GM18519 (cell line): ENCODE results near the gene TCEAL8.

Experiments
- ATAC-seq: cut with Tn5 transposase; IDR thresholded peaks from one replicate; pipeline ENCODE4 v1.9.1; 2021; ENCODE audit warnings: mild to moderate bottlenecking, moderate library complexity; ENCODE audit not compliant: unreplicated experiment, low FRiP score

Gene TCEAL8

DNA sequence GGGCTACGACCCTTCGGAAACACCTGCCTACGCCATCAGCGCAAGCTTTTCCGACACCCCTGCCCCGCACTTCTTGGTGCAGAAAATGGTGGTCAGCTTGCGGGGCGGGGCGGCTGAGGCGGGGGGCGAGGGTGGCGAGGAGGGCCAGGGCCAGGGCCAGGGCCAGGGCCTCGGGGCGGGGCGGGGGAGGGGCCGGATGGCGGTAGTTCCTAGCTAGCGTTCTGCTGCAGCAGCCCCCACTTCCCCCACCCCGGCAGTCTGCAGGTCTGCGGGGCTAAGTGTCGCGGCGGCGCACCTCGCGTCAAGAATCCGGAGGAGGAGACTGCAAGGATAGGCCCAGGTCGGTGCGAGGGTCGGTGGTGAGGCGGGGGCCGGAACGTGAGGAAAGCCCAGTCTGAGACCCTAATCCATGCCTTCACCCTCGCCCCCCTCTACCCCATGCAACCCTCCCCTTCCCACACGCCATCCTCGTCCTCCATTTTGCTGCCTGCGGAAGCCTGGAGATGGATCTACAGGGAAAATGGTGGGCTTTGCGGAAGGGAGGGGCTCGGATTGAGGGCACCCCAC, 39.4 kb downstream of the TCEAL8 start:
- no peak for ATAC-seq

GRCh38 chrX:103214870-103215424, 40.0 kb downstream of the TCEAL8 start, which contains the start of gene BEX4:
BEX4 (plus strand) TSS chrX:103215108; CDS start chrX:103216154, 1,046 bp downstream.
- ATAC-seq: peak; percentile 91

DNA sequence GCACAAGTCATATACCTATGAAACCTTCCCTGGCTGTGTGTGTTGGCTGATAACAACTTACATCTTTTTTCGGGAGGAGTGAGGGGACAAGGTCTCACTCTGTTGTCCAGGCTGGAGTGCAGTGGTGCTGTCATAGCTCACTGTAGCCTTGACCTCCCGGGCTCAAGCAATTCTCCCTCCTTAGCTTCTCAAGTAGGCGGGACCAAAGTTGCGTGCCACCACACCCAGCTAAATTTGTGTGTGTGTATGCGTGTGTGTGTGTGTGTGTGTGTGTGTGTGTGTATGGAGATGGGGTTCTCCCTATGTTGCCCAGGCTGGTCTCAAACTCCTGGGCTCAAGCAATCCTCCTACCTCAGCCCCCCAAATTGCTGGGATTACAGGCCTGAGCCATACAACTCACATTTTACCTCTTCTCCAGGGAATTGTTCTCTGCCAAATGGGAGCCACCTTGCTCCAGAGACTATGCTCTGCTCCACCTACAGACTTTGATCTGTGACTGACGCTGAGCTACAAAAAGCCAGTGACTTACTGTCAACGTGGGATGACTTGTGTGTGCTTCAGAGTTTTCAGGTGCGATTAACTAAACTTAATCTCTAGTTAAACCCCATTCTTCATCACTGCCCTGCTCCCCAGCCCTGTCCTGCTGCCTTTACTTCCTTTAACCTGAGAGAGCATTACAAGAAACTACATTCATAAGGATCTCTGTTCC, 42.1 kb downstream of the TCEAL8 start:
- no peak for ATAC-seq

DNA sequence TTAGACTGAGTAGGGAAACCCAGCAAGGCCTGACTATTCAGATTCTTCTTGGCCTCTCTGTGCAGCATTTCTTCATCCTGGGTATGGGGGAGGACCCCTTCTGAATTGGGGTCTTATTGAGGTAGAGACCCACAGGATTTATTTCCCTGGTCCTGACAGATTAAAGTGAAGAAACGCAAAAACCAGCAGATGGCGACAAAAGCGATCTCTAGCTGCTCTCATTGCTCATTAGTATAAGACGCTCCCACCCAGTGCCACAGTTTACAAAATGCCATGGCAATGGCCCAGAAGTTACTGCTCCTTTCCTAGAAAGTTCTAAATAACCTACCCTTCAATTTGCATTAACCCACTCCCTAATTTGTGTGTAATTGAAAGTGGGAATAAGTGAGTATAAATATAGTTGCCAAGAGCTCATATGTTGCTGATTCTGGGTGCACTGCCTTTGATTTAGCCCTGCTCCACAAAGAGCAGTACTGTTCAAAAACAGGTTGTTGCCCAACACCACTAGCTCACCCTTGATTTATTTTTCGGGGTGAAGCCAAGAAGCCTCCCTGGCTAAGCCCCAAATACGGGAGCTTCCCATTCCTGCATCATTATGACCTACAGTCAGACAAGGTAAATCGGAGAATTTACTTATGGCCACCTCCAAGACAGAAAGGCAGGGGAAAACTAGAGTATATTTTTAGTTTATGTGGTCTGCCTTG, 43.8 kb downstream of the TCEAL8 start:
- no peak for ATAC-seq

DNA sequence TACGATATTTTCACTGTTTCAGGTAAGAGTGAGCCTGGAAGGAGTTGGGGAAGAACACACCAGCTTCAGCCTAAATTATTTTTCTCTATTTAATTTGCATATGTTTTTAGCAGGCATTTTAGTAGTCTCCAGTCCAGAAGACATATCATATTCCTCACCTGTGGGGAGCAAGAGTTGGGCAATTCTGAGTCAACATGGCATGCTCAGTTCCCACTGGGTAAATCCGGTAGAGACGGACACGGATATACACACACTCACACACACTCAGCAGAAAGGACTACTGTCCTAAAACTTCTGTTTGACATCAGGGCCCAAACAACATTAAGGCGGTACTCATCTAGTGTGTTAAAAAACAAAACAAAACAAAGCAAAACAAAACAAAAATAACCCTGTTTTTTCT, 44.9 kb downstream of the TCEAL8 start:
- no peak for ATAC-seq
